ENCODE results near the gene CHST13.
"Not testable (repeated sequence)": the region's sequence is repeated elsewhere in the genome, so short reads cannot be mapped to it uniquely, and the experiment has no call there.

CHST13 gene

GRCh38 chr3:126554560-126555525 is 30.9 kb downstream of the CHST13 start:
- DNase-seq (ENCODE audit: low spot score) = no peak

- no peak for DNase-seq (ENCODE audit: low spot score)
Measured at GRCh38 chr3:126555795-126556636, 32.1 kb downstream of the CHST13 start.

GRCh38 chr3:126556637-126557414 is 32.9 kb downstream of the CHST13 start:
- DNase-seq (ENCODE audit: low spot score) = no peak

GRCh38 chr3:126557415-126557745 is 33.4 kb downstream of the CHST13 start:
- DNase-seq (ENCODE audit: low spot score) = no peak

GRCh38 chr3:126557761-126558160 is 33.8 kb downstream of the CHST13 start:
- DNase-seq (ENCODE audit: low spot score) = no peak

GRCh38 chr3:126558336-126559071 is 34.5 kb downstream of the CHST13 start, which contains the start of gene C3orf22:
Gene C3orf22, minus strand, starts transcription at chr3:126558932. Its CDS starts 5,542 bp downstream, at chr3:126553390.
- no peak for DNase-seq (ENCODE audit: low spot score)

GRCh38 chr3:126562737-126563276 is 38.9 kb downstream of the CHST13 start:
- DNase-seq (ENCODE audit: low spot score) = no peak

- DNase-seq (ENCODE audit: low spot score) = no peak
Measured at GRCh38 chr3:126567696-126568438, 43.9 kb downstream of the CHST13 start.

GRCh38 chr3:126568776-126569342 is 44.9 kb downstream of the CHST13 start:
- DNase-seq (ENCODE audit: low spot score) = no peak

- no peak for DNase-seq (ENCODE audit: low spot score)
Measured at GRCh38 chr3:126569390-126569975, 45.5 kb downstream of the CHST13 start.

GRCh38 chr3:126570103-126570541 is 46.2 kb downstream of the CHST13 start:
- DNase-seq (ENCODE audit: low spot score) = no peak

GRCh38 chr3:126571078-126571477 is 47.1 kb downstream of the CHST13 start:
- no peak for DNase-seq (ENCODE audit: low spot score)

GRCh38 chr3:126573492-126574117 is 49.6 kb downstream of the CHST13 start:
- DNase-seq (ENCODE audit: low spot score) = no peak

GRCh38 chr3:126577261-126577660 is 53.3 kb downstream of the CHST13 start:
- no peak for DNase-seq (ENCODE audit: low spot score)

- no peak for DNase-seq (ENCODE audit: low spot score)
Measured at GRCh38 chr3:126578702-126579101, 54.7 kb downstream of the CHST13 start.

- DNase-seq (ENCODE audit: low spot score) = no peak
Measured at GRCh38 chr3:126580746-126581145, 56.8 kb downstream of the CHST13 start.

- DNase-seq (ENCODE audit: low spot score) = no peak
Measured at GRCh38 chr3:126581569-126581968, 57.6 kb downstream of the CHST13 start.

GRCh38 chr3:126582311-126582710 is 58.4 kb downstream of the CHST13 start:
- DNase-seq (ENCODE audit: low spot score) = no peak

- not testable (repeated sequence) for DNase-seq (ENCODE audit: low spot score)
Measured at GRCh38 chr3:126591515-126591914, 67.6 kb downstream of the CHST13 start.

Measured in Ammon's horn (tissue), 1 donor.